Keratinocyte (primary cell): Measurements from ENCODE around the gene GPLD1.

Experiments used
- CTCF ChIP-seq, 3 experiments: IDR thresholded peaks in 1 of 3; conservative IDR thresholded peaks in 1 of 3; optimal IDR thresholded peaks in 1 of 3; 2 replicates in 2 of 3; 3 replicates in 1 of 3; pipeline versions ENCODE3 to v1.5.1; 2011; ENCODE audit warnings: low read length in 3 of 3, mild to moderate bottlenecking in 3 of 3, moderate library complexity in 2 of 3, control low read depth in 1 of 3, inconsistent platforms in 1 of 3; ENCODE audit not compliant: insufficient read depth in 2 of 3; ENCODE audit errors: extremely low read depth in 1 of 3
- EZH2 ChIP-seq: IDR thresholded peaks from one replicate; pipeline ENCODE4 v1.6.1; 2012; ENCODE audit warnings: inconsistent platforms, mild to moderate bottlenecking, low read length, moderate library complexity

- no peak for TF ChIP-seq CTCF (optimal IDR thresholded peaks at IDR 0.05 in 1 of 3, IDR thresholded peaks at IDR 0.05 in 1 of 3, conservative IDR thresholded peaks at IDR 0.05 in 1 of 3; ENCODE audit: extremely low read depth in 1 of 3, insufficient read depth in 2 of 3, low read length in 3 of 3)
- TF ChIP-seq EZH2: no peak
These were observed 42.7 kb downstream of the GPLD1 start for GRCh38 chr6:24446670-24447069.
